HepG2 (cell line): ENCODE measurements around the gene DEGS1. TPM values are rescaled to one million over a fixed set of nuclear protein-coding genes. Genes with fewer than 3 reads are reported as not detected.

Experiments
- AKAP8 ChIP-seq: sonication (generic); formaldehyde crosslinking; IDR thresholded peaks from 2 replicates; pipeline ENCODE4 v1.5.1; 2020; ENCODE audit warnings: mild to moderate bottlenecking, missing genetic modification reagents
- CREB1 ChIP-seq, 2 experiments: fragments of 450-650 bp in 1 of 2; IDR thresholded peaks; 2 replicates each; pipeline ENCODE4 v1.6.1; 2016 to 2017; ENCODE audit warnings: control low read depth in 1 of 2, mild to moderate bottlenecking in 1 of 2, missing compliant biosample characterization in 1 of 2, missing genetic modification characterization in 1 of 2
- DMAP1 ChIP-seq: IDR thresholded peaks from 2 replicates; pipeline ENCODE4 v1.6.1; 2016
- FOXM1 ChIP-seq: sonication (generic); formaldehyde crosslinking; IDR thresholded peaks from 2 replicates; pipeline ENCODE4 v1.5.0; 2020; ENCODE audit warnings: missing genetic modification reagents
- NCOR1 ChIP-seq: fragments of 200-600 bp; sonication (generic); IDR thresholded peaks from 2 replicates; pipeline ENCODE4 v1.7.0; 2017; ENCODE audit warnings: antibody characterized with exemption, low read length, borderline replicate concordance
- PTBP1 ChIP-seq: fragments of 200-400 bp; formaldehyde crosslinking; IDR thresholded peaks from 2 replicates; pipeline ENCODE4 v1.6.1; 2018; ENCODE audit warnings: low read length, low read depth; ENCODE audit not compliant: poor library complexity, severe bottlenecking
- SETDB1 ChIP-seq: sonication (generic); formaldehyde crosslinking; IDR thresholded peaks from 2 replicates; pipeline ENCODE4 v1.5.1; 2020; ENCODE audit warnings: missing genetic modification reagents, mild to moderate bottlenecking, borderline replicate concordance
- TCF7 ChIP-seq: sonication (generic); IDR thresholded peaks from 2 replicates; pipeline ENCODE4 v1.6.1; 2016; ENCODE audit warnings: antibody characterized with exemption, low read depth
- TGIF2 ChIP-seq: IDR thresholded peaks from 2 replicates; pipeline ENCODE4 v1.6.1; 2016; ENCODE audit warnings: control low read depth, missing compliant biosample characterization
- U2AF2 ChIP-seq: fragments of 200-400 bp; formaldehyde crosslinking; IDR thresholded peaks from 2 replicates; pipeline ENCODE4 v1.6.1; 2017; ENCODE audit warnings: low read depth, mild to moderate bottlenecking, low read length
- ZBTB42 ChIP-seq: sonication (generic); formaldehyde crosslinking; IDR thresholded peaks from 2 replicates; pipeline ENCODE4 v1.5.0; 2020; ENCODE audit warnings: mild to moderate bottlenecking, missing genetic modification reagents
- ZNF235 ChIP-seq: sonication (generic); formaldehyde crosslinking; IDR thresholded peaks from 2 replicates; pipeline ENCODE4 v1.8.1; 2023; ENCODE audit warnings: mild to moderate bottlenecking, missing genetic modification reagents, borderline replicate concordance
- ZNF703 ChIP-seq: sonication (generic); formaldehyde crosslinking; IDR thresholded peaks from 2 replicates; pipeline ENCODE4 v1.5.1; 2020; ENCODE audit warnings: missing genetic modification reagents, mild to moderate bottlenecking, moderate library complexity, borderline replicate concordance
- polyA plus RNA-seq, 8 experiments: library from polyadenylated mRNA; depleted of rRNA in 3 of 8; stranded (reverse) in 7 of 8; unstranded in 1 of 8; fragments of >200 nt; fragmentation: Illumina TruSeq in 4 of 8; extraction: Trizol in 4 of 8; gene quantifications; 2 replicates each; pipeline versions ENCODE4 v1.2.1 to v1.2.3, GENCODE V29; 2011 to 2016; ENCODE audit warnings: low read depth in 4 of 8, missing spikeins in 1 of 8, mixed read lengths in 1 of 8; ENCODE audit not compliant: insufficient read depth in 1 of 8
- total RNA-seq, 5 experiments: library from RNA; depleted of rRNA; stranded (reverse); fragments of >200 nt; fragmentation: Illumina TruSeq; extraction: Trizol; gene quantifications; 2 replicates each; pipeline ENCODE4 v1.2.3, GENCODE V29; 2016; ENCODE audit warnings: low read depth in 1 of 5
- TF ChIP-seq, protein P1 (sequence below): sonication (generic); formaldehyde crosslinking; IDR thresholded peaks from 2 replicates; pipeline ENCODE4 v1.4.0; 2020; ENCODE audit warnings: missing genetic modification reagents, borderline replicate concordance
- TF ChIP-seq, protein P2 (sequence below): sonication (generic); formaldehyde crosslinking; IDR thresholded peaks from 2 replicates; pipeline ENCODE4 v1.8.0; 2022; ENCODE audit warnings: low read depth, missing genetic modification reagents
- TF ChIP-seq, protein P3 (sequence below): sonication (generic); formaldehyde crosslinking; IDR thresholded peaks from 2 replicates; pipeline ENCODE4 v1.5.0; 2020; ENCODE audit warnings: mild to moderate bottlenecking, missing genetic modification reagents
- TF ChIP-seq, protein P4 (sequence below): sonication (generic); formaldehyde crosslinking; IDR thresholded peaks from 2 replicates; pipeline ENCODE4 v1.5.1; 2020; ENCODE audit warnings: missing genetic modification reagents, mild to moderate bottlenecking, borderline replicate concordance

The DEGS1 gene
- total and polyA plus RNA-seq, 2 of the 13 experiments (the other 11 are each of a cell fraction or from before 2014, with no cell fraction given) = 18.1 to 35.9 TPM

DNA sequence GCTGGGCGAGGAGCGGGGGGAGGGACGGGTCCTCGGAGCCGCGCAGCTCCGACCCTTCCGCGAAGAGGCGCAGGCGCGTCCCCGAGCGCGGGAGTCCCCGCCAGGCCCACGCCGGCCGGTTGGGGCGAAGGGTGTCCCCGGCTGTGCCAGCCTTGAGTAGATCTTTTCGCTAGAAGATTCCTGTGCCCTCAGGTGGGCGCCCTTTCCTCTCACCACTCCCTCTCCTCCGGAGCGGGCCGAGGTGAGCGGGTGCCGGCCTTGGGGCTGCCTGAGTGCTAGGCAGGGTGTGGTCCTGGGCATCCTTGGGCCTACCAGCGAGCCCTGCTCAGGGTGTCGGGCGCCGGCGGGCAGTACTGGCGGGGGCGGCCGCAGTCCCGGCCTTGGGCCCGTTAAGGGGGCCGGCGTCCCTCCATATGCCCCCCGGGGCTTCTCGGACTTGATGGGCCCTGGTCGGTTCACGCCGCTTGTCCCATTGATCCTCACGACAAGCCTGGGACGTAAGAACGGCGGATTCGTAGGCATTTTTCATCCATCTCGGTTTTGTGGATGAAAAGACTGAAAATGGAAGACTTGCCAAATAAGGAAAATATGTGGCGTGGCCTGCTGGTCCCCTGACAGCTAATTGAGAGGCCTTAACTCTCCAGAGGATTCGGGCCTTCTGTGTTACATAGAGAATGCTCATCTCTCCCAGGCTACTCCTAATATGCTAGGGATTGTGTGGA lies 712 bp downstream of the DEGS1 start (continued):
- TF ChIP-seq FOXM1 (CRISPR knock-in tag) = no peak
- TF ChIP-seq, protein P1, sequence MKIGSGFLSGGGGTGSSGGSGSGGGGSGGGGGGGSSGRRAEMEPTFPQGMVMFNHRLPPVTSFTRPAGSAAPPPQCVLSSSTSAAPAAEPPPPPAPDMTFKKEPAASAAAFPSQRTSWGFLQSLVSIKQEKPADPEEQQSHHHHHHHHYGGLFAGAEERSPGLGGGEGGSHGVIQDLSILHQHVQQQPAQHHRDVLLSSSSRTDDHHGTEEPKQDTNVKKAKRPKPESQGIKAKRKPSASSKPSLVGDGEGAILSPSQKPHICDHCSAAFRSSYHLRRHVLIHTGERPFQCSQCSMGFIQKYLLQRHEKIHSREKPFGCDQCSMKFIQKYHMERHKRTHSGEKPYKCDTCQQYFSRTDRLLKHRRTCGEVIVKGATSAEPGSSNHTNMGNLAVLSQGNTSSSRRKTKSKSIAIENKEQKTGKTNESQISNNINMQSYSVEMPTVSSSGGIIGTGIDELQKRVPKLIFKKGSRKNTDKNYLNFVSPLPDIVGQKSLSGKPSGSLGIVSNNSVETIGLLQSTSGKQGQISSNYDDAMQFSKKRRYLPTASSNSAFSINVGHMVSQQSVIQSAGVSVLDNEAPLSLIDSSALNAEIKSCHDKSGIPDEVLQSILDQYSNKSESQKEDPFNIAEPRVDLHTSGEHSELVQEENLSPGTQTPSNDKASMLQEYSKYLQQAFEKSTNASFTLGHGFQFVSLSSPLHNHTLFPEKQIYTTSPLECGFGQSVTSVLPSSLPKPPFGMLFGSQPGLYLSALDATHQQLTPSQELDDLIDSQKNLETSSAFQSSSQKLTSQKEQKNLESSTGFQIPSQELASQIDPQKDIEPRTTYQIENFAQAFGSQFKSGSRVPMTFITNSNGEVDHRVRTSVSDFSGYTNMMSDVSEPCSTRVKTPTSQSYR = no peak
- TF ChIP-seq, protein P2, sequence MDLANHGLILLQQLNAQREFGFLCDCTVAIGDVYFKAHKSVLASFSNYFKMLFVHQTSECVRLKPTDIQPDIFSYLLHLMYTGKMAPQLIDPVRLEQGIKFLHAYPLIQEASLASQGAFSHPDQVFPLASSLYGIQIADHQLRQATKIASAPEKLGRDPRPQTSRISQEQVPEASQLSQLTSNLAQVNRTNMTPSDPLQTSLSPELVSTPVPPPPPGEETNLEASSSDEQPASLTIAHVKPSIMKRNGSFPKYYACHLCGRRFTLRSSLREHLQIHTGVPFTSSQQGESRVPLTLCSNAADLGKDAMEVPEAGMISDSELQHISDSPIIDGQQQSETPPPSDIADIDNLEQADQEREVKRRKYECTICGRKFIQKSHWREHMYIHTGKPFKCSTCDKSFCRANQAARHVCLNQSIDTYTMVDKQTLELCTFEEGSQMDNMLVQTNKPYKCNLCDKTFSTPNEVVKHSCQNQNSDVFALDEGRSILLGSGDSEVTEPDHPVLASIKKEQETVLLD (CRISPR knock-in tag) = 0 out of 2 replicates have a peak, but pooled peaks have one; percentile 14
- TF ChIP-seq NCOR1 = no peak
- TF ChIP-seq DMAP1 (CRISPR knock-in tag) = no peak; the same call in 1 of the 2 replicates
- TF ChIP-seq U2AF2 = no peak
- no peak for TF ChIP-seq TCF7
- no peak for TF ChIP-seq CREB1 (IDR thresholded peaks at IDR 0.05)
- TF ChIP-seq CREB1 (CRISPR knock-in tag; IDR thresholded peaks at IDR 0.05) = no peak
- TF ChIP-seq, protein P3, sequence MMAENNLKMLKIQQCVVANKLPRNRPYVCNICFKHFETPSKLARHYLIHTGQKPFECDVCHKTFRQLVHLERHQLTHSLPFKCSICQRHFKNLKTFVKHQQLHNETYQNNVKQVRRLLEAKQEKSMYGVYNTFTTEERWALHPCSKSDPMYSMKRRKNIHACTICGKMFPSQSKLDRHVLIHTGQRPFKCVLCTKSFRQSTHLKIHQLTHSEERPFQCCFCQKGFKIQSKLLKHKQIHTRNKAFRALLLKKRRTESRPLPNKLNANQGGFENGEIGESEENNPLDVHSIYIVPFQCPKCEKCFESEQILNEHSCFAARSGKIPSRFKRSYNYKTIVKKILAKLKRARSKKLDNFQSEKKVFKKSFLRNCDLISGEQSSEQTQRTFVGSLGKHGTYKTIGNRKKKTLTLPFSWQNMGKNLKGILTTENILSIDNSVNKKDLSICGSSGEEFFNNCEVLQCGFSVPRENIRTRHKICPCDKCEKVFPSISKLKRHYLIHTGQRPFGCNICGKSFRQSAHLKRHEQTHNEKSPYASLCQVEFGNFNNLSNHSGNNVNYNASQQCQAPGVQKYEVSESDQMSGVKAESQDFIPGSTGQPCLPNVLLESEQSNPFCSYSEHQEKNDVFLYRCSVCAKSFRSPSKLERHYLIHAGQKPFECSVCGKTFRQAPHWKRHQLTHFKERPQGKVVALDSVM = no peak
- TF ChIP-seq AKAP8 (CRISPR knock-in tag) = no peak
- 0 out of 2 replicates have a peak, but pooled peaks have one; percentile 54 for TF ChIP-seq ZNF235
- no peak for TF ChIP-seq PTBP1
- TF ChIP-seq ZNF703 (CRISPR knock-in tag) = no peak
- no peak for TF ChIP-seq SETDB1 (CRISPR knock-in tag)
- no peak for TF ChIP-seq ZBTB42 (CRISPR knock-in tag)
- TF ChIP-seq, protein P4, sequence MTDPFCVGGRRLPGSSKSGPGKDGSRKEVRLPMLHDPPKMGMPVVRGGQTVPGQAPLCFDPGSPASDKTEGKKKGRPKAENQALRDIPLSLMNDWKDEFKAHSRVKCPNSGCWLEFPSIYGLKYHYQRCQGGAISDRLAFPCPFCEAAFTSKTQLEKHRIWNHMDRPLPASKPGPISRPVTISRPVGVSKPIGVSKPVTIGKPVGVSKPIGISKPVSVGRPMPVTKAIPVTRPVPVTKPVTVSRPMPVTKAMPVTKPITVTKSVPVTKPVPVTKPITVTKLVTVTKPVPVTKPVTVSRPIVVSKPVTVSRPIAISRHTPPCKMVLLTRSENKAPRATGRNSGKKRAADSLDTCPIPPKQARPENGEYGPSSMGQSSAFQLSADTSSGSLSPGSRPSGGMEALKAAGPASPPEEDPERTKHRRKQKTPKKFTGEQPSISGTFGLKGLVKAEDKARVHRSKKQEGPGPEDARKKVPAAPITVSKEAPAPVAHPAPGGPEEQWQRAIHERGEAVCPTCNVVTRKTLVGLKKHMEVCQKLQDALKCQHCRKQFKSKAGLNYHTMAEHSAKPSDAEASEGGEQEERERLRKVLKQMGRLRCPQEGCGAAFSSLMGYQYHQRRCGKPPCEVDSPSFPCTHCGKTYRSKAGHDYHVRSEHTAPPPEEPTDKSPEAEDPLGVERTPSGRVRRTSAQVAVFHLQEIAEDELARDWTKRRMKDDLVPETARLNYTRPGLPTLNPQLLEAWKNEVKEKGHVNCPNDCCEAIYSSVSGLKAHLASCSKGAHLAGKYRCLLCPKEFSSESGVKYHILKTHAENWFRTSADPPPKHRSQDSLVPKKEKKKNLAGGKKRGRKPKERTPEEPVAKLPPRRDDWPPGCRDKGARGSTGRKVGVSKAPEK (CRISPR knock-in tag) = no peak
- TF ChIP-seq TGIF2 = no peak
